ENCODE measurements around the gene MARCHF5. TPM values are rescaled to one million over a fixed set of nuclear protein-coding genes. Genes with fewer than 3 reads are reported as not detected.

The MARCHF5 gene
- total and polyA plus RNA-seq, 2 of the 8 experiments (the other 6 are each of a cell fraction or from before 2014, with no cell fraction given): 8.7 to 26.8 TPM

DNA sequence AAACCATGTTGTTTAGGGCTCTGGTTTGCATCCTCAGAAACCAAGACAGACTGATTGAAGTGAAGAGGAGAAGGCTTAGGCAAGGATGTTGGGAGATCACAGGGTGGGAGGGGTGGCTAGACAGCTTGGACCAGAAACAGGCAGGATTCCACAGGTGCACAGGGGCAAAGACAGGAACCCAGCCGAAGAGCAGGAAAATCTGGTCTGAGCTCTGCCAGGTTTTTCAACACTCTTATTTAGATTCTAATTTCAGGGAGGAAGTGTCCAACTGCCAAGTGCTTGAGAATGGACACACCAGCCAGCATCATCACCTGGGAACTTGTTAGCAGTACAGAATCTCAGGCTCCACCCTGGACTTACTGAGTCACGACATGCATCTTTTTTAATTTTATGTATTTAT is 93.8 kb downstream of the MARCHF5 start:
- Histone ChIP-seq H3K27ac (ENCODE audit: low read depth, low read length) (no peak overlapping the region), H3K4ac (replicated peaks; ENCODE audit: insufficient read length, low read depth, low read length) (no peak overlapping the region), H2AK5ac (ENCODE audit: low read depth, low read length) (peak overlapping the region; percentile 90; the same call in 1 of the 2 replicates), H3K23ac (ENCODE audit: insufficient read length) (no peak overlapping the region), H2BK15ac (ENCODE audit: low read length) (no peak overlapping the region), H3K27me3 (replicated peaks in 1 of 4; ENCODE audit: control insufficient read depth in 3 of 4, extremely low read depth in 1 of 4, insufficient read depth in 3 of 4, low read length in 3 of 4) (no peaks in the 10 kb centered on the region), H3K14ac (ENCODE audit: insufficient read length) (no peak overlapping the region), H2AFZ (ENCODE audit: low read length) (no peak overlapping the region), H3K36me3 (ENCODE audit: control insufficient read depth in 2 of 4, insufficient read depth in 4 of 4, low read length in 3 of 4) (no peaks in the 10 kb centered on the region), H2BK120ac (replicated peaks; ENCODE audit: low read depth, low read length) (no peak overlapping the region), H4K8ac (ENCODE audit: extremely low read depth, insufficient read depth, low read length) (no peak overlapping the region), H3K79me2 (ENCODE audit: control insufficient read depth in 1 of 2, insufficient read depth in 2 of 2, low read length in 2 of 2) (no peaks in the 10 kb centered on the region), H3K4me1 (replicated peaks in 1 of 4; ENCODE audit: control insufficient read depth in 3 of 4, insufficient read depth in 4 of 4, low read length in 3 of 4) (peaks cover 3 to 18% (median 5%) of the 10 kb centered on the region in 4 experiments; a peak in 5 of 7 replicates), H4K91ac (replicated peaks; ENCODE audit: insufficient read length, low read length) (no peak overlapping the region), H3K79me1 (ENCODE audit: low read depth, low read length) (no peaks in the 10 kb centered on the region), H3K18ac (ENCODE audit: extremely low read depth, low read length) (no peak overlapping the region), H3K4me2 (ENCODE audit: insufficient read depth in 1 of 2, low read depth in 2 of 2, low read length in 2 of 2) (no peak overlapping the region), H3K56ac (replicated peaks; ENCODE audit: insufficient read length, low read depth, low read length) (no peak overlapping the region), H3K23me2 (ENCODE audit: low read depth, low read length) (no peaks in the 10 kb centered on the region), H2BK5ac (ENCODE audit: low read depth, low read length) (no peak overlapping the region), H3K9ac (replicated peaks in 1 of 4; ENCODE audit: extremely low read depth in 1 of 4, low read depth in 3 of 4, low read length in 3 of 4) (no peak overlapping the region), H4K5ac (ENCODE audit: insufficient read length, low read depth, low read length) (no peak overlapping the region), H3K9me3 (ENCODE audit: insufficient read depth in 2 of 2, low read depth in 1 of 2, low read length in 1 of 2) (no peaks in the 10 kb centered on the region), H4K20me1 (replicated peaks in 1 of 2; ENCODE audit: control insufficient read depth in 1 of 2, insufficient read depth in 2 of 2, low read length in 2 of 2) (no peaks in the 10 kb centered on the region), H2BK12ac (ENCODE audit: low read depth, low read length) (no peak overlapping the region), H2BK20ac (ENCODE audit: low read length) (no peak overlapping the region), H3K4me3 (ENCODE audit: extremely low read depth in 1 of 4, insufficient read depth in 2 of 4, low read depth in 3 of 4, low read length in 4 of 4) (no peak overlapping the region)
- no peak for DNase-seq (ENCODE audit: low read depth in 1 of 2, low spot score in 2 of 2)
- FAIRE-seq: no peak
- ChIA-PET POLR2A (ENCODE audit: partially characterized antibody) (interaction anchor here (0.6 kb wide), 1 partner anchor 11 kb away, joined by 3 read pairs; no protein-coding TSS in a partner anchor), CTCF (ENCODE audit: partially characterized antibody) (interaction anchor here (1.3 kb wide), 1 partner anchor 48 kb away, joined by 4 read pairs; no protein-coding TSS in a partner anchor)
- WGBS, 2 experiments (ENCODE audit: extremely low coverage in 1 of 2, insufficient coverage in 1 of 2, insufficient read length in 1 of 2, insufficient replicate concordance in 2 of 2, low coverage in 1 of 2, low lambda C conversion rate in 2 of 2, missing lambda C conversion rate in 1 of 2): 93% methylated on average over 2 of the region's 2 CpGs; no CpG with 5 or more reads in 1 of the 2 experiments
- TF ChIP-seq, protein P1, sequence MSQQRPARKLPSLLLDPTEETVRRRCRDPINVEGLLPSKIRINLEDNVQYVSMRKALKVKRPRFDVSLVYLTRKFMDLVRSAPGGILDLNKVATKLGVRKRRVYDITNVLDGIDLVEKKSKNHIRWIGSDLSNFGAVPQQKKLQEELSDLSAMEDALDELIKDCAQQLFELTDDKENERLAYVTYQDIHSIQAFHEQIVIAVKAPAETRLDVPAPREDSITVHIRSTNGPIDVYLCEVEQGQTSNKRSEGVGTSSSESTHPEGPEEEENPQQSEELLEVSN (IDR thresholded peaks at IDR 0.05): no peak
- TF ChIP-seq BRCA1 (IDR thresholded peaks at IDR 0.05; ENCODE audit: low read depth, low read length) (no peak), HDAC2 (IDR thresholded peaks at IDR 0.05; ENCODE audit: borderline replicate concordance in 1 of 2, low read depth in 2 of 2, low read length in 2 of 2) (no peak), SP1 (IDR thresholded peaks at IDR 0.05; ENCODE audit: low read depth, low read length) (no peak), SP4 (IDR thresholded peaks at IDR 0.05; ENCODE audit: low read length) (no peak), FOSL1 (IDR thresholded peaks at IDR 0.05; ENCODE audit: insufficient read depth, low read depth, low read length) (no peak), TAF1 (IDR thresholded peaks at IDR 0.05; ENCODE audit: low read depth, low read length) (no peak), NRF1 (IDR thresholded peaks at IDR 0.05; ENCODE audit: low read depth, low read length) (no peak), ATF2 (IDR thresholded peaks at IDR 0.05; ENCODE audit: low read length) (no peak), ZNF274 (IDR thresholded peaks at IDR 0.05; ENCODE audit: borderline replicate concordance, extremely low read depth, low read length) (no peak), MAFK (IDR thresholded peaks at IDR 0.05; ENCODE audit: low read depth, low read length) (no peak), CREB1 (IDR thresholded peaks at IDR 0.05) (no peak)

Data from H1 (cell line).